H1 (cell line): ENCODE data around the gene ARSA. TPM values are rescaled to one million over a fixed set of nuclear protein-coding genes. Genes with fewer than 3 reads are reported as not detected.

Experiments
- NRF1 ChIP-seq: IDR thresholded peaks from 2 replicates; pipeline ENCODE4 v1.6.1; 2011; ENCODE audit warnings: mild to moderate bottlenecking, low read depth, low read length, improper control_type of control experiment
- PHF8 ChIP-seq: fragments of 200-600 bp; sonication (generic); conservative IDR thresholded peaks from 2 replicates; pipeline ENCODE4 v1.7.1; 2012; ENCODE audit warnings: low read depth, mild to moderate bottlenecking, inconsistent platforms, low read length, moderate library complexity
- RXRA ChIP-seq: IDR thresholded peaks from 2 replicates; pipeline ENCODE4 v1.6.1; 2011; ENCODE audit warnings: low read depth, mild to moderate bottlenecking, low read length, moderate library complexity; ENCODE audit not compliant: insufficient read depth
- TBP ChIP-seq: IDR thresholded peaks from 2 replicates; pipeline ENCODE4 v1.6.1; 2011; ENCODE audit warnings: low read depth, low read length, improper control_type of control experiment
- TCF12 ChIP-seq: IDR thresholded peaks from 2 replicates; pipeline ENCODE4 v1.6.1; 2011; ENCODE audit warnings: low read depth, mild to moderate bottlenecking, low read length
- polyA plus RNA-seq, 7 experiments: library from polyadenylated mRNA; depleted of rRNA in 3 of 7; stranded (reverse) in 5 of 7; unstranded in 2 of 7; fragments of >200 nt in 5 of 7; fragments of 200-250 nt in 2 of 7; gene quantifications; 1 replicate in 5 of 7; 2 replicates in 1 of 7; 4 replicates in 1 of 7; pipeline versions ENCODE4 v1.2.1 to v1.2.3, GENCODE V29; 2011 to 2013; ENCODE audit warnings: missing spikeins in 2 of 7, mixed read lengths in 2 of 7
- total RNA-seq: library from RNA; stranded (reverse); fragmentation: NEBNext Ultra II Directional; extraction: Animal tissue kit (Norgen Biotek cat#: 25700); gene quantifications from 2 replicates; pipeline ENCODE4 v1.2.1, GENCODE V29; 2021
- TF ChIP-seq, protein P1 (sequence below): IDR thresholded peaks from 2 replicates; pipeline ENCODE4 v1.6.1; 2012; ENCODE audit warnings: low read length, inconsistent platforms

The ARSA gene
- total and polyA plus RNA-seq, 2 of the 8 experiments (the other 6 are each of a cell fraction or from before 2014, with no cell fraction given): 9.8 to 10.1 TPM

DNA sequence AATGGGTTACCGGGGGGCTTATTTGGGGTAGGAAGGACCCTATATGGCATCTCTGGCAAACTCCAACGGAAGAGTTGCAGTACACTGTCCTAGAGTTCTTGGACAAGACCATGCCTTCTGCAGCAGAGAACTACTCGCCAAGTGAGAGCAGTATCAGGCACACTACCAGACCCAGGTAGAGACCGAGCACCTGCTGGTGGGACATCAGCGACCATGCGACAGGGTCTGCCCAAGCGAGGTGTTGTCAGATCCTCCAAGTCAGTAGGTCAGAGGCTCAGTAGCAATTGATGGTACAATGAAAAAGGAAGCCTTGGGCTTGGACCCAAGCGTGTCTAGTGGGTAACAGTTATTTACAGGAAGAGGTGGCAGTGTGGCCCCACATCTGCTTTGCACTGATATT lies 42.2 kb downstream of the ARSA start (continued):
- TF ChIP-seq, protein P1, sequence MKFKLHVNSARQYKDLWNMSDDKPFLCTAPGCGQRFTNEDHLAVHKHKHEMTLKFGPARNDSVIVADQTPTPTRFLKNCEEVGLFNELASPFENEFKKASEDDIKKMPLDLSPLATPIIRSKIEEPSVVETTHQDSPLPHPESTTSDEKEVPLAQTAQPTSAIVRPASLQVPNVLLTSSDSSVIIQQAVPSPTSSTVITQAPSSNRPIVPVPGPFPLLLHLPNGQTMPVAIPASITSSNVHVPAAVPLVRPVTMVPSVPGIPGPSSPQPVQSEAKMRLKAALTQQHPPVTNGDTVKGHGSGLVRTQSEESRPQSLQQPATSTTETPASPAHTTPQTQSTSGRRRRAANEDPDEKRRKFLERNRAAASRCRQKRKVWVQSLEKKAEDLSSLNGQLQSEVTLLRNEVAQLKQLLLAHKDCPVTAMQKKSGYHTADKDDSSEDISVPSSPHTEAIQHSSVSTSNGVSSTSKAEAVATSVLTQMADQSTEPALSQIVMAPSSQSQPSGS: no peak
- TF ChIP-seq RXRA (no peak), NRF1 (no peak), TCF12 (no peak), PHF8 (no peak), TBP (no peak)
